ENCODE data around the gene PPARA.
A peak's percentile ranks its signal among the peaks of the same experiment; 100 is the strongest.
"Not testable (repeated sequence)": the region's sequence is repeated elsewhere in the genome, so short reads cannot be mapped to it uniquely, and the experiment has no call there.

PPARA gene

DNA sequence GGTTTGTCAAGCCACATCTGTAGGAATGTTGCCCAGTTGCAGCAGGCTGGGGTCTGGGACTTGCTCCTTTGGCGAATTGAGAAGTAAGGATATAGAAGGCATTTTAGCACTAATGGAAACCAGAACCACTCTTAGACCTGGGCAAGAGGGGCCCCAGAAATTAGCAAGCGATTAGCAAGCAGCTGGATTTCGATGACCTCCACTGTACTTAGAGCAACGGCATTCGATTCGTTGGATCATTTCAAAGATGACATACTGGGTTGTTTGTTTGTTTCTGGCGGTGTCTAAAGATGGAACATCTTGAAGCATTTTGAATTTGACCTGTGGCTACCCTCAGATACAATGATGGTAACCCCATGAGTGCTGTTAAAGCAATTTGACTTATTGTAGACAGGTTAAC lies 100.9 kb downstream of the PPARA start:
- DNase-seq: no peak

DNA sequence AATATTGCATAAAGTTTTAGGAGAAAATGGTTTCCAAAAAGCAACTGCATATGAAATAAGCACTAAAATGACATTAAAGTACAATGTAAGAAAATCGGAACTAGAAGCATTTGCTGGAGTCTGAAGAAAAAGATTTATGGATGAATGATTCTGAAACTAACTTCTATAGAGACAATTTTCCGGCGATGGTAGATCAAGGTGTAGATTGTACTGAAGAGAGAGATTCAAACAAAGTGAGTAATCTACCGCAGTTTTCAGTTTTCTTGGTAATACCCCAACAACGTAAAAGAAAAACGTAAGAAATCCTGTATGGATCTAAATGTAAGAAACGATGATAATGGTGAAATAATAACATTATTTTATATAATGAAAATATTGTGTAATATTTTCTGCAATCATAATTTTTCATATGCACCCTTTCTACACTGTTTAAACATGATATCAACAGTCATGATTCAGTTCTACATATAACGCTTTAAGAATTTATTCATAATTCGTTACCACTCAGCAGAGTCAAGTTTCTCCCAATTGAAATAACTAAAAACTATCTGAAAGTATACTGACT lies 101.6 kb downstream of the PPARA start:
- no peak for DNase-seq

DNA sequence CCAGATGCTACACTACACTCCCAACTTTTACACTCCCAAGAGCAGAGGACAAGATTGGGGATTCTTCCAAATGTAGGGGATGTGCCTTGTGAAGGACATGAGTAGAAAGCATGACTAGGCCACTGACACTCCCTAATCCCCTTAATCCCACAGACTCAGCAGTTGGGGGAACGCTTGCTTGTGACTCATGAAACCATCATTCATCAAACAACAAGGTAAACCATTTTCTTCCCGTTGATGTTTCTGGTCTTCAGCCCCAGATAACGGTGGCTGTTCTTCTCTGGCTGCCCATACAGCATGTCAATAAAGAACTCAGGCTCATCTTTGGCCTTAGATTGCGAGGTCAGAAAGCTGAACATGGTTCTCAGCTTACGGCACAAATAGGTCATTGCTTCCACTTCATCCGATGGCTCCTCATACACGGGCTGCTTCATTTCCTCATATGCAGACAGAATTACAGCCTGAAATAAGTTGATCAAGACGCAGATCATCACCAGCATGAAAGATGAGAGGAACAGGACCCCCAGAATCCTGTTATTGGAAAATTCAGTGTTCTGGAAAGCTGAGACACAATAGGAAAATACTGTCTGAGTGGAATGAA lies 106.1 kb downstream of the PPARA start:
- no peak for DNase-seq

DNA sequence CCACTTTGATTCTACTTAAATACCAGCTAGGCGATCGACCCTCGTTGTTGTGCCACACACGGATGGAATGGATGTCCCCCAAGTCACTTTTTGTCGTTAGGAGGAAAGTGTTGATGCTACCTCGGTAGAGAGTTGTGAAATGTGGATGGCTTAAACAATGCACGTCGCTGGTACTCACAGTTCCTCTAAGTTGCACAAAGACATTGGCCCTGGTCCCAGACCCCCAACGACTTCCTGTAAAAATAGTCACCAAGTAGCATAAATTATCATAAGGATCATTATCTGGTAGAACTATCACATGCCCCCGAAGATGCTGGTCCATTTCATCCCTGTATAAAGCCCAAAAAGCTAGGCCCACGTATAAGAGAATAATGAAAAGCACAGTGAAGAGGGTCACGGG lies 109.0 kb downstream of the PPARA start:
- DNase-seq: no peak

DNA sequence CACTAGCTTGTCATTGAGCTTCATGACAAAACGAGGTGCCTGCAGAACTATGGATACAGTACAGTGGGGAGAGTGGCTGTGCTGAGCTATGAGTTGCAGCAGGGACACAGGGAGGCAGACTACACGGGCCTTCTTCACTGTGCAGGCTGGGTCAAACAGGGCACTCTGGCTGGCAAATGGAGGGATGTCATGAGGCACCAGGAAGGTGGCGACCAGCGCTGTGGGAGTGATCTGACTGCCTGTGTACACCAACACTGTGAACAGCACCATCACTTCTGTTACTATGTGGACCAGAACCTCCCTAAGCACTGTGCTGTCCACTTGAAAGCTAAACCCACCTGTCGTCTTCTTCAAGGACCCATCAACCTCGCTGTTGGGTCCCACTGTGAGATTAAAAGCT lies 109.7 kb downstream of the PPARA start:
- DNase-seq: no peak

DNA sequence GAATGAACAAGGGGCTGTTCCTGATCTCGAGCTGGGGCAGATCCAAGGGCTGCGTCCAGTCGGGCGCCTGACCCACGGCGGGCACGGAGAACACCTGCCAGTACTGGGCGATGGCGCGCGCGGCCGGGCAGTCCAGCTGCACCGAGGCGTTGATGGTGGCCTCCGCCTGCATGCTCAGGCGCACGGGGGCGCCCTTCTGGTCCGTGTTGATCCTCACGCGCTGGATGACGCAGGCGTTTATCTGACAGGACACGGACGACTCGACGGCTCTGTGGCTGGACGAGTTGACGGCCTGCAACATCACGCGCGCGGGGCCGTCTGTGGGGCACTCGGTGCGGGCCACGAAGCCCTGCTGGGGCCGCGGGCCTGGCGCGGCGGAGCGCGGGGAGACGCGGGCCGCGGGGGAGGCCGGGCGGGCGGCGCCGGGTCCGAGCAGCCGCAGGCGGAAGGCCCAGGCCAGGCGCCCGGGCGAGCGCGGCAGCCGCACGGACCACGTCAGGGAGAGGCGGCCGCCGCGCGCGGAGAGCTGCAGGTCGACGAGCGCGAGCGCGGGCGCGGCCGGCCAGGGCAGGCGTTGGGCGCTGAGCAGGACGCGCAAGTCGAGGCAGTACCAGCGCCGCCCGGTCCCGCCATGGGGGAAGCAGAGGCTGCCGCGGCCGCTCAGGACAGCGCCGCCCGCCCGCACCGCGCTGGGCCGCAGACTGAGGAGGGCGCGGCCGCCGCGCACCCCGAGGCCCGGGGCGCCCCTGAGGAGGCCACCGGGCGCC lies 112.3 kb downstream of the PPARA start:
- peak; percentile 72 for DNase-seq

DNA sequence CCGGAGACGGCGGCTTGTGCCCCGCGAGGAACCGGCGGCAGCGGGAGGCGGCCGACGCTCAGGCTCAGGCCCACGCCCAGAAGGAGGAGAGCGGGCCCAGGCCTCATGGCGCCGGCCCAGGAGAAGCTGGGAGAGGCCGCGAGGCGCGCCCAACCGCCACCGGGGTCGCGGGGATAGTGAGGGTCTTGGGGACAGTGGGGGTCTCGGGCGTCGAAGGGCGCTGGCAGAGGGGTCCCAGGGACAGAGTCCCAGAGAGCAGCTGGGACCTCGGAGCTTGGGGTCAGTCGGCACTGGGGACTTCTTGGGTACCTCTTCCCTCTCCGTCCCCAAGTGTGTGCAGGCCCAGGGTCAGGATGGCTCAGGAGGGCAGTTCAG lies 112.9 kb downstream of the PPARA start, which contains the start of gene PKDREJ:
TSS of gene PKDREJ (minus strand) at position 128 of the 375 bp plus-strand sequence. CDS start at position 107, 21 bp downstream.
- no peak for DNase-seq

DNA sequence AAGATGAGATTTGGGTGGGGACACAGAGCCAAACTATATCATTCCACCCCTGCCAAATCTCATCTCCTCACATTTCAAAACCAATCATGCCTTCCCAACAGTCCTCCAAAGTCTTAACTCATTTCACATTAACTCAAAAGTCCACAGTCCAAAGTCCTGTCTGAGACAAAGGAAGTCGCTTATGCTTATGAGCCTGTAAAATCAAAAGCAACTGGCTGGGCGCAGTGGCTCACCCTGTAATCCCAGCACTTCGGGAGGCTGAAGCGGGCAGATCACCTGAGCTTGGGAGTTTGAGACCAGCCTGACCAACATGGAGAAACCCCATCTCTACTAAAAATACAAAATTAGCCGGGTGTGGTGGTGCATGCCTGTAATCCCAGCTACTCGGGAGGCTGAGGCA lies 114.2 kb downstream of the PPARA start:
- not testable (repeated sequence) for DNase-seq

DNA sequence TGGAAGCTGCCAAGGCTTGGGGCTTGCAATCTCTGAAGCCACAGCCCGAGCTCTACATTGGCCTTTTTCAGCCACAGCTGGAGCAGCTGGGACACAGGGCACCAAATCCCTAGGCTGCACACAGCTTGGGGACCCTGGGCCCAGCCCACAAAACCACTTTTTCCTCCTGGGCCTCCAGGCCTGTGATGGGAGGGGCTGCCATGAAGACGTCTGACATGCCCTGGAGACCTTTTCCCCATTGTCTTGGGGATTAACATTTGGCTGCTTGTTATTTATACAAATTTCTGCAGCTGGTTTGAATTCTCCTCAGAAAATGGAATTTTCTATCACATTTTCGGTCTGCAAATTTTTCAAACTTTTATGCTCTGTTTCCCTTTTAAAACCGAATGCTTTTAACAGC lies 115.3 kb downstream of the PPARA start:
- not testable (repeated sequence) for DNase-seq

DNA sequence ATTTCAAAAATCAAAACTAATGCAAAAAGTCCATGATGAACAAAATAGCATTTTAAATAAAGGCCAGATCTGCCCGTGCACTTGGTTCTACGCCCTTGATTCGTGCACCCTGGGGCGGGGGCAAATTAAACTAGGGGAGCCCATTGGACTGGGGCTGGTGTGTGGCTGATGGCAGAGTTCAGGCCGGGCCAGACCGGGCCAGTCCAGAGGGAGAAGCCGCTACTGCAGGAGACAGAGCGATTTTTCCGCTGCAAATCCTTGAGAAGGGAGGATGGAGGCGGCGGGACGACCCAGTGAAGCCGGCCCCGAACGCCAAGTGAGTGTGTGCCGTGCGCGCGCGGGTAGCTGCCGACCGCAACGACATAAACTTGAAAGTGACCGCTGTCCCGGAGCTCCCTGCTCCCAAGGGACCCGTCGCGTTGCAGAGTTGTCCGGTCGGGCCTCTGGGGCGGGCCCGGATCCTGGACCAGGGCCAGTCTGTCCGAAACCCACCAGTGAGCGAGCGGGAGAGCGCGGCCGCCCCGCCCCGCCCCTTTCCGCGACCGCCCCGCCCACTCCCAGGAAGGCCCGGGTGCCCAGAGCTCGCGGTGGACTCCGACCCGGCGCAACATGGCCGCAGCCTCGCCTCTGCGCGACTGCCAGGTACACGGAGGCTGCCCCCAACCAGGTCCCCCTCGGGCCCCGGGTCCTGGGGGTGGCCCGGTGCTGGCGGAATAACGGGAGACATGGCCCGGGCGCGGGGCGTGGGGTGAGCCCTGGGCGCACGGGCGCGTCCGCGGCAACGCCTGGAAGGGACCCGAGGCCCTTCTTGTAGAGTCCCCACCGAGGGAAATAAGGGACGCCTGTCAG lies 117.3 kb downstream of the PPARA start, which contains the start of gene TTC38:
TSS of gene TTC38 (plus strand) at position 578 of the 849 bp plus-strand sequence. CDS start at position 610, 32 bp downstream.
- DNase-seq: peak; percentile 73

DNA sequence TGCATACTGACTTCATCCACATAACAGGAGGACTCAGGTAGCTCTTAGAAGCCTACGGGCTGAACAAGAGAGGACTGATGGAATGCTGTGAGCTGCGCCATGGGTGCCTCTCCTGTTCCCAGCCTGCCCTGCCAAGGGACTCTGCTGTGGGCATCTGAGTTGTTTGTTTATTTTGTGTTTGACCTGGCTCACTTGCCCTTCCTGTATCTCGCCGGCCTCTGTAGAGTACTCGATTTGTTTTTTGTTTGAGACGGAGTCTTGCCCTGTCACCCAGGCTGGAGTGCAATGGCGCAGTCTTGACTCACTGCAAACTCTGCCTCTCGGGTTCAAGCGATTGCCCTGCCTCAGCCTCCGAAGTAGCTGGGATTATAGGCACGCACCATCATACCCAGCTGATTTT lies 119.2 kb downstream of the PPARA start:
- DNase-seq: no peak

DNA sequence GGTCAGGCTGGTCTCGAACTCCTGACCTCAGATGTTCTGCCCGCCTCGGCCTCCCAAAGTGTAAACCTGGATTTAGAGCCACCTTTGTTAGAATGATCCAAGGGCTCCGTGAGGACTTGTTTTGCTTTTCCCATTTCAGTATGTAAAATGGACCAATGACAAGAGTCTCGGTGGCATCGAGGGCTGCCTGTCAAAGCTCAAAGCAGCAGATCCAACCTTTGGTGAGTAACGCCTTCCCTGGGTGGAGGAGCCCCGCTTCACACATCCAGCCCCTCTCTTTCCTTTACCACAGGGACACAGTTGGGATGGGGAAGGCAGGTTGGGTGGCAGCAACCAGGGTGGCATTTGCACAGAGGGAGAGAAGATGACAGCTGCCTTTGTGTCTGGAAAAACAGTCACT lies 121.9 kb downstream of the PPARA start:
- no peak for DNase-seq

DNA sequence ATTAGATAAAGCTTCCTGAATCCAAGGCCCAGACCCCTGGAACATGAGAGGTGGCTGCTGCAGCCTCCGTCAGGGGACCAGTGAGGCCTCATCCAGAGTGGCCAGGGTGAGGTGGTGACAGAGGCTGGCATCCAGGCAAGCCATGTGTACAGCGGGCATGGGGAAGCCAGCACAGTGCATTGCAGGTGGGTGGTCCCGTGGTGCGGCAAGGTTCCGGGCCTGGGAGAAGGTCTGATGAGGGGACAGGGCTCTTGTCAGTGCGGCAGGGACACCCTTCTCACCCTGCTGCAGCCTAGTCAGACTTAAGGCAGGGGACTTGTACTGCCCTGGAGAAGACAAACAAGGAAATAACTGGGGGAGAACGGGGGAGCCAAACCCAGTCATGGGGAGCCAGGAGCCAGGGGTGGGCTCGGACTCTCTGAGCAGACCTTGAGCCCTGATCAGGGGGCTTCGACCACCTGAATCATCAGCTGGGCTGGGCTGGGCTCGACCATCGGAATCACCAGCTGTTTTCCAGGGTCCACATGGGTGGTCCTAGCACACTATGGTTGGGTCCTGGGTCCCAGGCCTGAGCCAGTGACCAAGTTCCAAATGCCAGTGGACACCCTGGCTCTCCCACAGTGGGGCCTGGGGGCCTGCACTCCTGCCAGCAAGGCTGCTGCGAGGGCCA lies 122.6 kb downstream of the PPARA start:
- no peak for DNase-seq

DNA sequence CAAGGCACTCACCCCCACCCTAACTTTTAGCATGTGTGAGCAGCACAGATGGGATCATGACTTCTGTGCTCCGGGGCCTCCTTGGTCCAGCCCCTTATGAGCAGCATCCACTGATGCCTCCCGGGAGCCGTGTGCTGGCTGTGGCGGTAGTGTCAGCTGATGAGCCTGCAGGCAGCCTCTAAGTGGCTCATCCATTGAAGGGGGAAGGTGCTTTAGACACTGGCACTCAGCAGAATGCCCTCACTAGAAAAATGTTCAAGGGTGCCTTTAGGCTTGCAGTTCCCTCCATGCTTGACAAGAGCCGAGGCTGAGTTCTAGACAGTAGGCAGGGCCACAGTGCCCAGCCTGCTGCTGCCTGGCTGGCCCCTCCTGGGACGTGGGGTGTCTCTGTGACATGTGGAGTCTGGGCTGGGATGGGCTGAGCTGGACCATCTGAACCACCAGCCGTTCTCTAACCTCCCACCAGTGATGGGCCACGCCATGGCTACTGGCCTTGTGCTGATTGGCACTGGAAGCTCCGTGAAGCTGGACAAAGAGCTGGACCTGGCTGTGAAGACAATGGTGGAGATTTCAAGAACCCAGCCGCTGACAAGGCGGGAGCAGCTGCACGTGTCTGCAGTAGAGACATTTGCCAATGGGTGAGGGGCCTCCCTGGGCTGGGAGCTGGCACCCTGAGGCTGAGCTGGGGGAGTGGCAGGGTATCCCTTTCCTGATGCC lies 123.3 kb downstream of the PPARA start:
- no peak for DNase-seq

DNA sequence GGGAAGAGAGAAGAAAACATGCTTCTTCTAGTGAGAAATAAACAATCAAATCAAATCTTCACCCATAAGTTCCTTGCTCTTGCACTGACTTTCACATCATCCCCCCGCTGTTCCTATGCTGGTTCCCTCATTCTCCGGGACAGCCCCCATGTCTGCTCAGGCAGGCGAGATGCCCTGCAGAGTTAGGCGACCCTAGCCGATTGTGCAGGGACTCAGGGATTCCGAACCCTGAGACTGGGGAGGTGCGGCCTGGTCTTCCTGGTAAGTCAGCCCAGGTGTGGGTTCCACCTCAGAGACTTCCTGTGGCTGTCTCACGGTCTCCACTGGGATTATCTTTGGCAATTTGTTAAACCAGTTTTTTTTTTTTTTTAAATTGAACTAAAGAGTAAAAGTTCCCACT lies 124.1 kb downstream of the PPARA start:
- DNase-seq: no peak

DNA sequence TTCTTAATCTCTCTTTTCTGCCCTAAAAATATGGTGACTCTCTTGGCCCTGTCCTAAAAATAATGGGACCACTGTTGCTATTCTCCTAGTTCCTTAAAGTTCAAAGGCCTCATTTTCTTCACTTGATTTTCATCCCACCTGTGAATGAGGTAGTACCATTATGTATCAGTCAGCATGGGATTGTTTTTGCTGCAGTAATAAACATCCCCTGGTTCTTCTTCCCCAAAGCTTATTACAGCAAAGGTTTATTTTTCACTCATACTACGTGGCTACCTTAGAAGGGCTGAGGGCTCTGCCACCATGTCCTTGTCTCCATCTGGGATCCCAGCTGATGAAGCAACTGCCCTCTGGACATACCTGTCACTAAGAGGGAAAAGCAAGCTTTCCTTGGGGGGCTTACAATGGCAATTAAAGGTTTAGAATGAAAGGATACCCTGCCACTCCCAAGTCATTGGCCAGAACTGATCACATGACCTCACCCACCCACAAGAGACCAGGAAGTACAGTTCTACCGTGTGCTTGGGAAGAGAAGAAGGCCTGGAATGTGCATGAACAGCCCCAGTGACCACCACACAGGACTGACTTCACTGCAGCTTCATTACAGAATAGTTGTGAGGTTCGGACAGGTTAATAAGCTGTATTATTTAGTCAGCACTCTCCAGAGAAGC lies 125.3 kb downstream of the PPARA start:
- no peak for DNase-seq

DNA sequence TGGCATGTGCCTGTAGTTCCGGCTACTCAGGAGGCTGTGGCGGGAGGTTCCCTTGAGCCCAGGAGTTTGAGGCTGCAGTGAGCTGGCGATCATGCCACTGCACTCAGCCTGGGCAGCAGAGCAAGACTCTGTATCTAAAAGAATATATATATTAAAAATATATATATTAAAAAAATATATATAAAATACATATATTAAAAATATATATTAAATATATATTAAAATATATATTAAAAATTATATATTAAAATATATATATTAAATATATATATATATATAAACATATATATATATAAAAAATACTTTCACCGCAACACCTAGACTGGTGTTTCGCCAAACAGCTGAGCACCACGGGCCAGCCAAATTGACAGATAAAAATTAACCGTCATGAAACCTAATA lies 126.2 kb downstream of the PPARA start:
- no peak for DNase-seq

DNA sequence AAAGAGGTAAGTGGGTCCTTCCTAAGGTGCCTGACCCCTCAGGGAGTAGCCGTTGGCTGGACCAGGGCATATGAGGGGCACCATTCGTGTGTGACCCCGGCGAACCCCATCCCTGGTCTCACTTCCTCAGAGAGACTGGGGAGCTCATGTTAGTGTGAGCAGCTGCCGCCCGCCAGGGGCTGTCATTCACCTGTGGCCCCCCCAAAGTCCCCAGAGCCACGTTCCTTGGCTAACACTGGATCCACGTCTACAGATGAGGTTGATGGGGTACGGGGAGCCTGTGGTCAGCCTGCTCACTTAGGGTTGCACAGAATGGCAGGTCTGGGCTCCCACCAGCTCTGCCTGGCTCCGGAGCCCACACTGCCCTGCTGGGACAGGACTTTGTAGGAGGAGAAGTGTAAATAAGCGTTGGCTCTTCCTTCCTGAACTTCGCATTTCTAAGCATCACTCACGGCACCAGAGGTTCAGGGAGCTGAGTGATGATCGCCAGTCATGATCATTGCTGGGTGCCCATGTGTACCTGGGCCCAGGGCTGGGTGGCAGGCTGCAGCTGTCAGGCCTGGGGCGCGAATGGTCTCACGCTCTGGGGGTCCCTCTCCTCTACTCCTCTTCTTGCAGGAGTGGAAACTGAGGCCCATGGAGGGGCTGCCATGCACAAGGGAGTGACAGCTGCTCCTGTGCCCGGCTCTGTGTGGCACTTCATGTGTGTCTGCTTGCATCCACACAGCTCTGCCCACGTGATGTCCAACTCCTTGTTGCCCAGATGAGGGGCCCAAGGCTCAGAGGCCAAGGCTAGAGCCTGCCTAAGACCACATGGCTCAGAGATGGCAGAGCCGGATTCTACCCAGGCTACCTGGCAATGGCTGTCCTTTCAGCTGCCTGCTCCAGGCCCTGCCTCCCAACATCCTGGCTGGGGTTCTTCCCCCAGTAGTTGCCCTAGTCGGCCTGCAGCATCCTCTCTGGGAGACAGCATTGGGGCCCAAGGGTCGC lies 128.6 kb downstream of the PPARA start:
- no peak for DNase-seq

DNA sequence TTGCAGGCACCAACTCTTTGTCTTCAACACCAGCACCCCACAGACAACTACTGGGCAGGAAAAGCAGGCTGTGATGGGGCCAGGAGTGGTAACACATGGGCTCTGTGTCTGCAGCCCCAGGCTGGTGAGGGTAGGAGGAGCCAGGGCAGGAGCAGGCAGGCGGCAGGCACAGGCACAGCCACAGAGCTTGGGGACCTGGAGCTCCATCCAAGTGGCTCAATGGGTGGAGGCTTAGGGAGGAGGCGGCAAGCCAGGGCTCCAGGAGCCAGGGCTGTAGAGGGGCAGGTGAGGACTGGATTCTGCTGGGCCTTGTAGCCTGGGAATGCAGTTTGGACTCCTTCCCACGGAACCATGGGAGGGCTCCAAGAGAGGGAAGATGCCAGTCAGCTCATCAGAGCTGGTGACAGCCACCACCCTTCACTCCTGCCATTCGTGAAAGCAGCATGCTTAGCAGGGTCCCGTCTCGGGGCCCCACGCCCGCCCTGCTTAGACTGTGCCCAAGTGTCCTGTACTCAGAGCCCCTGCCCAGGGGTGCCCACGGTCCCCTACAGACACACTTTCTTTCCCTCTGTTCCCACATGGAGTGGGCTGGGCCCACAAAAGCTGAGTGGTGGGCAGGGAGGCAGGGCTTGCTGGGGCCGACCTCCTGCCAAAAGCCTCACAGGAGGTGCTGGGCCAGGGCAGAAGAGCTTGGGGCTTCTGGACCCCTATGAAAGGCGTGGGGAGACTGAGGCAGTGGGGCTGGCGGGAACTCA lies 129.9 kb downstream of the PPARA start:
- no peak for DNase-seq
